ENCODE results near the gene OCRL.

OCRL gene

DNA sequence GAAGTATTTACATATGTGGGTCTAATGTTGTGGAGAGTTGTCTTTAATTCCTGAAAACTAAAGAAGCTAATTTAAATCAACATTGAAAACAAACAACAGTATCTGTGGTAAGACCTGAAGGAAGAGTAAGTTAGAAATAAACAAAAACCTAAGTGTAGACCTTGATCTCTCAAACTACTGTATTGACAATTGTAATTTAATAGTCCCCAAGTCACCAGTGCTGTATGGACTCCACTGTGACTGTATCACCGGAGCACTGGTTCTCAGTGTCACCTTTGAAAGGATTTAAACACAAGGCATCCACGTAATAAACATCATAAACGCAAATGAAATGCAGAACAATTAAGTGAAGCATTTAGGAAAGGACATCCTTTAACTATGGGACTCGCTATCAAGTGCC is 46.4 kb downstream of the OCRL start:
- H3K4me1 Mint-ChIP-seq, result no peaks in the 10 kb centered on the region
- DNase-seq (no peak), ATAC-seq (no peak)
- no peaks in the 10 kb centered on the region for H3K27me3 Mint-ChIP-seq
- H3K4me3 Mint-ChIP-seq, result no peak overlapping the region
- no peaks in the 10 kb centered on the region for H3K36me3 Mint-ChIP-seq (ENCODE audit: low read depth)
- H3K9me3 Mint-ChIP-seq, result no peaks in the 10 kb centered on the region
- no peak overlapping the region for H3K27ac Mint-ChIP-seq

DNA sequence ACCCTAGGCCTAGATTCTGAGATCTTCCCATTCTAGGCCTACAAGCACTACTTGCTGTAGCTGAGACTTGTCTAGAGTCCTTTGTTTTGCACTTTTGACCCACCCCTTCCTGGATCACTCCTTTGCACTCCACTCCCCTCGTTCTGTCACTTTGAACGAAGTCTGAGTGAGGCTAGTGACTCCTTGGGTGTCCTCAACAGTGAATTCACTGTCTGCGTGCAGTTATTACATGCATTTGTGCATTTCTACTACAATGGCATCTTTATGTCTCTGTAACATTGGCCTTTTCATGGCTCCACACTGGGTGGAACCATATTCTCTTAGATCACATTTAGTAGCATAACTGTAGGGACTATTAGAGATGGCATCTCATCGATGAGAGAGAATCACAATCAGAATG is 50.5 kb downstream of the OCRL start:
- Mint-ChIP-seq H3K4me1 (no peaks in the 10 kb centered on the region), H3K36me3 (ENCODE audit: low read depth) (no peaks in the 10 kb centered on the region), H3K27me3 (no peaks in the 10 kb centered on the region), H3K27ac (no peak overlapping the region), H3K9me3 (no peaks in the 10 kb centered on the region), H3K4me3 (no peak overlapping the region)
- no peak for DNase-seq
- no peak for ATAC-seq

DNA sequence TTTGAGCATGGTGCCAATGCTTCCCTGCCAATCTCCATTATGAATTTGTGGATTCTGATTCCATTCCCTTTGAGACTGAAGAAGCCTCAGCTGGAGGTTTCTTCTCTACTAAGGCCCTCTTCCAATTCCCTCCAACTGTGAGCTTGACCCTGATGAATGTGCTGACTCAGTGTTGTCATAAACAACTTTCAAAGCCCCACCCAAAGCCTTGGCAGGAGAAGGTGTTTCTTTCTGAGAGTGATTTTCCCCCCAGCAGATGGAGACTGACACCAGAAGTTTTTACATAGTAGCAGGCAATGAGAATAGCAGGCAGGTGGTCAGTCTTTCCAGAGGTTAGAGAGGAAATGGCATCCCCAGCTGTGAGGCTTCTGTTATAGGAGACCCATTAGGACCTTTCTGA is 53.1 kb downstream of the OCRL start:
- H3K4me1 Mint-ChIP-seq, result no peaks in the 10 kb centered on the region
- H3K9me3 Mint-ChIP-seq, result no peaks in the 10 kb centered on the region
- H3K27ac Mint-ChIP-seq, result no peak overlapping the region
- no peaks in the 10 kb centered on the region for H3K36me3 Mint-ChIP-seq (ENCODE audit: low read depth)
- no peak for ATAC-seq
- H3K4me3 Mint-ChIP-seq, result no peak overlapping the region
- H3K27me3 Mint-ChIP-seq, result no peaks in the 10 kb centered on the region
- DNase-seq, result no peak

DNA sequence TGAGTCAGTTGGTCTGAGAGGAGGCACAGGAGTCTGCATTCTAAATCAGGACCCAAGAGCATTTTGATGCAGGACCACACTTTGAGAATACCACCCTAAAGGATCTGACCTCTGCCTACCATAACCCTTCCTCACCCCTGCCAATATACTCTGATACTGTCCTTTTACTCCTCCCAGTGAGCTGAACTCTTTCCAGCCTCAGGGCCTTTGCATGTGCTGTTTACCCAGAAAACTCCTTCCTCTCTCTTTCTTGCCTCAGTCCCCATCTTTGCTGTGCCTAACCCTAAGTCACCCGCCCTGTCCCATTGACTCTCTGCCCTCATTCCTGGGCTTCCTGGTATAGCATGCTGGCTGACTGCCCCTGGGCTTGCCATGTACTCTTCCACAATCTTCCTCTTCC is 54.7 kb downstream of the OCRL start:
- Mint-ChIP-seq H3K36me3 (ENCODE audit: low read depth) (no peaks in the 10 kb centered on the region), H3K27ac (no peak overlapping the region), H3K27me3 (no peaks in the 10 kb centered on the region), H3K4me3 (no peak overlapping the region), H3K9me3 (no peaks in the 10 kb centered on the region), H3K4me1 (no peaks in the 10 kb centered on the region)
- DNase-seq (no peak), ATAC-seq (no peak)

DNA sequence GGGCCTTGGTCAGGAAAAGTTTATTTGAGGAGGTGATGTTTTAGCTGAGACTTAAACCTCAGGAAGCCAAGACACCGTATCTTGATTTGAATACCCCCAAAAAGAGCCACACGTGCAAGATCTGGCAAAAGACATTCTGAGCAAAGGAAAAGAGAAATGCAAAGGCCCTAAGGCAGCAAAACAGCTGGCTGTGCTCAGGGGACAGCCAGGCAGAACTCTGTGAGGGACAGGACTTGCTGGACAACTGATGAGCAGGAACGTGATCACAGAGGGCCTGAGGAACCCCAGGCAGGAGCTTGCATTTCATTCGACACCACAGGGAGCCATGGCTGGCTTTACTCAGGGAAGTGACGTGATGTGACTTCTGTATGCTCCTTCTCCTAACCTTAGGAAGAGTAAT is 56.0 kb downstream of the OCRL start:
- no peak for DNase-seq
- Mint-ChIP-seq H3K4me3 (no peak overlapping the region), H3K27ac (no peak overlapping the region), H3K4me1 (no peaks in the 10 kb centered on the region), H3K36me3 (ENCODE audit: low read depth) (no peaks in the 10 kb centered on the region), H3K9me3 (no peaks in the 10 kb centered on the region), H3K27me3 (no peaks in the 10 kb centered on the region)
- no peak for ATAC-seq

DNA sequence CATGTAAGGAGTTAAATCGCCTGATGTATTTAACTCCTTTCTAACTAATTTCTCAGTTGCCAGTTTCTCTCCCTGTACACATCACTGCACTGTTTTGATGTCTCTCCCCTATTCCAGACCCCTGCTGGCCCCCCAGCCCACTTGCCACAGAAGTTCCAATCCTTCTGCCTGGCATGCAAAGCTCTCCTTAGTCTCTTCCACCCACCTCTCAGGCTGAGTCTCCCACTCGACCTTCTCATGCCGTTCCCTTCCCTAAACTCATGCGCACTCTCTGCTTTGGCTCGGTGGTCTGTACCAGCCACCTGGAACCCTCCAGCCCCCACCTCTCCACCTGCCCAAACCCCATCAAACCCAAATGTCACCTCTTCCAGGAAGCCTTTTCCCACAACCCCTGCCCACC is 57.8 kb downstream of the OCRL start:
- no peaks in the 10 kb centered on the region for H3K9me3 Mint-ChIP-seq
- no peaks in the 10 kb centered on the region for H3K27me3 Mint-ChIP-seq
- no peak for DNase-seq
- H3K4me3 Mint-ChIP-seq, result no peak overlapping the region
- no peaks in the 10 kb centered on the region for H3K36me3 Mint-ChIP-seq (ENCODE audit: low read depth)
- no peak for ATAC-seq
- H3K4me1 Mint-ChIP-seq, result no peaks in the 10 kb centered on the region
- no peak overlapping the region for H3K27ac Mint-ChIP-seq

DNA sequence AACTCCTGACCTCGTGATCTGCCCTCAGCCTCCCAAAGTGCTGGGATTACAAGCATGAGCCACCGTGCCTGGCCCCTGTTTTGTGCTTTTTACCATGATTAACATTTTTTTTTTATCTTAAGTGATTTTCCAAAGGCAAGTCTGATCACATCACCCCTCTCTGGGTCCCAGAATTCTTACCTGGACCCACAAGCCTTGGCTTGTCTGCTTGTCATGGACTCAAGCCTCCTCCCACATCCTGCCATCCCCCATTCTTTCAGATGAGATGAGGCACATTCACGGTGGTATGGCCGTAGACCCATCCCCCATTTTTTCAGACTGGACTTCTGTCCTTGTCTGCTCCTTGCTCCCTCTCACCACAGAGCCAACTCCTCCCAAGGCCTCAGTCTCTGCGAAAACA is 59.4 kb downstream of the OCRL start:
- Mint-ChIP-seq H3K27me3 (no peaks in the 10 kb centered on the region), H3K4me1 (peaks cover 8% of the 10 kb centered on the region), H3K4me3 (no peak overlapping the region), H3K9me3 (no peaks in the 10 kb centered on the region), H3K27ac (no peak overlapping the region), H3K36me3 (ENCODE audit: low read depth) (no peaks in the 10 kb centered on the region)
- ATAC-seq (no peak), DNase-seq (no peak)

DNA sequence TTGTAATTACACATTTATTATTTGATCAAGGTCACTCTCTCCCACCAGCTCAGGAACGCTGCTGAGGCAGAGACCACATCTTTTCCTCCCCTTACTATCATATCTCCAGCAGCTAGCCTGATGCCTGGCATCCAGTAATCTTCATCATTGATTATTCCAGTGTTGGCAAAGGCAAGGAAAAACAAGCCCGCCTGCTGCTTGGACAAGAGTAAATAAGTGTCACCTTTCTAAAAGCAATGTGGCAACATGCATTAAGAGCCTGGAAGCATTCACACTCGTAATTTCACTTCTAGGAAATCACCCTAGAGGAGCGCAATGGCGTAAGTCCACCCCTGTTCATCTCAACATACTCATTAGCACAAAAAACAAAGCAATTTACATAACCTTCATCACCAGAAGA is 59.9 kb downstream of the OCRL start:
- Mint-ChIP-seq H3K27me3 (no peaks in the 10 kb centered on the region), H3K27ac (no peak overlapping the region), H3K36me3 (ENCODE audit: low read depth) (no peaks in the 10 kb centered on the region), H3K9me3 (no peaks in the 10 kb centered on the region), H3K4me3 (no peak overlapping the region), H3K4me1 (peaks cover 12% of the 10 kb centered on the region)
- DNase-seq (no peak), ATAC-seq (no peak)

DNA sequence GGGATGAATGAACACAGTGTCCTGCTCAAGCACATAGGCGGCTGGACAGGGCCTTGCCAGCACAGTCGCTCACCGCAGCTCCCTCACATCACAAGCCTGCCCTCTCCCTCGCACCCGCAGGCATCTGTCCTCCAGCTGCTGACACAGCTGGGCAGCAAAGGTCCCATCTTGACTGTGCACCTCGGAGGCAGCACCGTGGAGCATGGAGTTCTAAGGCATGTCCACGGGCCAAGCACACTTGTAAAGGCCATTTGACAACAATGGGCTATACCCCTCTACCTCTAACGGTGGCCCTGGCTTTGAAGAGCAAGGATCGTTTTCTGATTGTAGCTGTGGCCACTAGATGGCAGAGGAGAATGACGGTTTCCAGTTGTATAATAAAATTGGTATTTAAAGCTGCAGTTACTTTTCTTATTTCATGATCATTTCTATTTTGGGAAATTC is 60.9 kb downstream of the OCRL start:
- Mint-ChIP-seq H3K27ac (no peak overlapping the region), H3K27me3 (no peaks in the 10 kb centered on the region), H3K4me1 (peaks cover 15% of the 10 kb centered on the region), H3K9me3 (no peaks in the 10 kb centered on the region), H3K36me3 (ENCODE audit: low read depth) (no peaks in the 10 kb centered on the region), H3K4me3 (no peak overlapping the region)
- DNase-seq (no peak), ATAC-seq (no peak)

DNA sequence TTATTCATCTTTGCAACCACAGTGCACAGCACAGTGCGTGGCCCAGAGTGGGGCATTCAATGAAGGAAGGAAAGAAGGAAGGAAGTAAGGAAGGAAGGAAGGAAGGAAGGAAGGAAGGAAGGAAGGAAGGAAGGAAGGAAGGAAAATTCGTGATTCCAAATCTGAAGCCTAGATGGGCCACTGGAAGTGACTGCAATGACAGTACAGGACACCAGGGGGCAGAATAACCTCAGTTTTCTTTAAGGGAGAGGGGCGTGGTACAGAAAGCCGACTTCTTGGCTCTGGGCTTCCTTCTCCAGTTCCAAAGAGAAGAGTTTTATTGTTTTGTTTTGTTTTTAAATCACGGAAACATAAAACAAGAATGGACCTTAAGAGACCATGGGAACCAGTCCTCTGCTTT is 66.9 kb downstream of the OCRL start:
- no peaks in the 10 kb centered on the region for H3K36me3 Mint-ChIP-seq (ENCODE audit: low read depth)
- no peak overlapping the region for H3K4me3 Mint-ChIP-seq
- H3K27me3 Mint-ChIP-seq, result no peaks in the 10 kb centered on the region
- no peak overlapping the region for H3K27ac Mint-ChIP-seq
- peak; percentile 58 for DNase-seq
- H3K4me1 Mint-ChIP-seq, result peaks cover 19% of the 10 kb centered on the region
- H3K9me3 Mint-ChIP-seq, result no peaks in the 10 kb centered on the region
- no peak for ATAC-seq

DNA sequence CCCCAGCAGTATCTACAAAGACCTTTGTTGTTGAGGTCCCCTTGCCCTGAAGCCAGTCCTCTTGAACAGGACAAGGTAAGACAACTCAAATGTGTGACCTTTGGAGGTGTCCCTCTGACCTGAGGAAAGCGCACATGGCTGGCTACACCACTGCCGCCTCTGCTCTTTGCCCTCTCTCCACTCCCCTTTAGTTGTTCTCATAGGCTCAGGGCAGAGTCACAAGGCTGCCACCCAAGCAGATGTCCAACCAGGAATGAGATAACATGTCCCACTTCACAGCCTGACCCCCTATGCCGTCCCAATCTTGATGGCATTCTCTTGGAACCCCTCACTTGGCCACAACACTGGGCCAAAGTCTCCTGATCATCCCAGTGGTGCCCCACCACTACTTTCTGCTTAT is 68.4 kb downstream of the OCRL start:
- Mint-ChIP-seq H3K27me3 (no peaks in the 10 kb centered on the region), H3K4me1 (peaks cover 19% of the 10 kb centered on the region), H3K4me3 (no peak overlapping the region), H3K9me3 (no peaks in the 10 kb centered on the region), H3K27ac (no peak overlapping the region), H3K36me3 (ENCODE audit: low read depth) (no peaks in the 10 kb centered on the region)
- no peak for ATAC-seq
- DNase-seq, result no peak

DNA sequence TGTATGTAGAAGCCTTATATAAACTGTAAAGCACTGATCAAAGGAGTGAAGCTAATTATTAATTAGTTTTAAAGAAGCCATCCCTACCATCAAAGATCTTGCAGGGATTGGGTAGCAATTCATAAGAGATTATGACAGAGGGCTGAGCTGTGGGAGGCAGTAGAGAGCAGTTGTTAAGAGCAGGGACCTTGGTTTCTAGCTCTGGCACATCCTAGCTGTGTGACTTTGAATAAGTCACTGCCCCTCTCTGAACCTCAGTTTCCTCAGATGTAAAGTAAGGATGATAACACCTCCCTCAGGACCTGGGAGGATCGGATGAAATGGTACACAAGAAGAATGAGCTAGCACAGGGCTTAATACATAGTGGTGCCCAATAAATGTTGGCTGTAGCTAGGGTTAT is 69.3 kb downstream of the OCRL start:
- Mint-ChIP-seq H3K4me3 (no peak overlapping the region), H3K4me1 (peaks cover 12% of the 10 kb centered on the region), H3K27ac (no peak overlapping the region), H3K9me3 (no peaks in the 10 kb centered on the region), H3K27me3 (no peaks in the 10 kb centered on the region), H3K36me3 (ENCODE audit: low read depth) (no peaks in the 10 kb centered on the region)
- no peak for DNase-seq
- no peak for ATAC-seq

DNA sequence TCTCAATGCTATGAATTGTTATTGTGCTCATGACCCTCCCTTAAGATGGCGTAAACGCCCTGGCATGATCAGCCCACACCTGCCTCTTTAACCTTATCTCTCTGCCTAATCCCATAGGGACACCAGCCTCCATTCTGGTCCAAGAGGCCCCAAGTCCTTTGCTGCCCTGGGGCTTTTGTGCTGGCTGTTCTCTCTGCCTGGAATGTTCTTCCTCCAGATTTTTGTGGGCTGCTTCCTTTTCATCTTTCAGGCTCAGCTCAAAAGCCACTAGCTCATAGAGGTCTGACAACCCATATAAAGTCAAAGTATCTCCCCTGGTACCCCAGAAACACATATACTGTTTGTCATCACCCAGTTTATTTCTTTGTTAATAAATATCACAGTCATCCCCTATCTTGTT is 72.3 kb downstream of the OCRL start:
- DNase-seq (no peak), ATAC-seq (no peak)
- no peak overlapping the region for H3K27ac Mint-ChIP-seq
- H3K27me3 Mint-ChIP-seq, result no peaks in the 10 kb centered on the region
- no peak overlapping the region for H3K4me3 Mint-ChIP-seq
- H3K9me3 Mint-ChIP-seq, result no peaks in the 10 kb centered on the region
- H3K4me1 Mint-ChIP-seq, result no peaks in the 10 kb centered on the region
- no peaks in the 10 kb centered on the region for H3K36me3 Mint-ChIP-seq (ENCODE audit: low read depth)

DNA sequence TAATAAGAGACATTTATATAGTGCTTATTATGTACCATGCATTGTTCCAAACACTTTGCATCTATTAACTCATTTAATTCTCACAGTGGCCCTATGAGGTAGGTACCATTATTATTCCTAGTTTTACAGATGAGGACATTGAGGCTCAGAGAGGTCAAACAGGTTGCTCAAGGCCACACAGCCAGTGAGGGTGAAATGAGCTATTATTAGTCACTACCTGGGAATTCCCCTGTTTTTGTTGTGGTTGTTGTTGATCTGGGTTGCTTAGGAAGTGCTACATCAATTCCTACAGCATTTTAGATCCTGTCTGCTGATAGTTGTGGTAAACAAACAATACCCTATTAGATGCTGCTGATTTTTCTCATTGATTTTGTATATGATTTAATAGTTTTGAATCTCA is 73.5 kb downstream of the OCRL start:
- no peak overlapping the region for H3K4me3 Mint-ChIP-seq
- no peaks in the 10 kb centered on the region for H3K36me3 Mint-ChIP-seq (ENCODE audit: low read depth)
- H3K4me1 Mint-ChIP-seq, result no peaks in the 10 kb centered on the region
- no peaks in the 10 kb centered on the region for H3K27me3 Mint-ChIP-seq
- no peak overlapping the region for H3K27ac Mint-ChIP-seq
- no peaks in the 10 kb centered on the region for H3K9me3 Mint-ChIP-seq
- ATAC-seq (no peak), DNase-seq (no peak)

DNA sequence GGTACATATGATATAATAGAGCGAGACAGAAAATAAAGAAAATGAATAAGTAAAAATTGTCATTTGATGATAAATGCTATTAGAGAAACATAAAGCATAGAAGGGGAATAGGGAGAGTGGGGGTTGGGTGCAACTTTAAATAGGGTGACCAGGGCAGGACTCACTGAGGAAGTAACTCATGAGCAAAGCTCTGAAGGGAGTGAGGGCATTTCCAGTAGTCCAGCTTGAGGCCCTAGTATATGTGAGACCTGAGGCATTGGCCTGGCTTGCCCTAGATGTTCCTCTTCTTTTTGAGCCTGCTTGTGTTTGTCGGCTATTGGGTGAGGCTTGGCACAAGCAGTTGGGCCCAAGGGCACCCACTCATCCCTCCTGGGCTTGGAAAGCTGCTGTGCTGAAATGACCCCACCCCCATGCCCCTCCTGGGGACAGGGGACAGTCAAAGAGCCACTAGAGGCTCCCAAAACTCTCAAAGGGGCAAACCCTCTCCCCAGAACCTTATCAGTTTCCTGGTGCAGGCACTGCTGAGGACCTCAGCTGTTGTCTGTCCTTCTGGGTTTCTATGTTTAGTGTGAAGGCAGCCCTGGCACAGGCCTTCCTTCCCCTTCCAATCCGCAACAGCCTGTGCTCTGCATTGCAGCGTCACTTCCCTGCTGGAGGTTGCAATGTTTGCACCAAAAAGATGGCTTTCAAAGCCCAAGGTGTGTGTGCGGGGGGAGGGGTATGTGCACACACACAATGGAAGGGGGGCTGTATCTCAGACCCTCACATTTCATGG is 74.6 kb downstream of the OCRL start:
- Mint-ChIP-seq H3K27me3 (no peaks in the 10 kb centered on the region), H3K4me1 (no peaks in the 10 kb centered on the region), H3K36me3 (ENCODE audit: low read depth) (no peaks in the 10 kb centered on the region), H3K4me3 (no peak overlapping the region), H3K9me3 (no peaks in the 10 kb centered on the region), H3K27ac (no peak overlapping the region)
- no peak for DNase-seq
- ATAC-seq, result no peak

DNA sequence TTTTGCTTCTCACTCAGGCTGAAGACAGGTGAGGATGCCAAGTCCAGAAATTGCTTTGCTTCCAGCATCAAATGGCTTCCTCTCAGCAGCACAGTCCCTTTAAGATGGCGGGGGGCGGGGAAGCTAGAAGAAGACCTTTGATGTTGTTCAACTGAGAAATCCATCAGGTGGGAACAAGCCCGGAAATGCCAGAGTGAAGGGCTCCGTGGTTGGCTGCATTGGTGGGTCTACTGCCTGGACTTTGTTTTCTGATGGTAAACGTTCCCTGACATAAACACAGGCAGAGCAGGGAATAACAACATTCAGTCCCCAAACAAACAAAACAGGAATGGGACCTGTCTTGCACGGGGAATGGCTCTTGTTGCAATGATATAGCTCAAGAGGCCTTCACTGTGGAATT is 77.4 kb downstream of the OCRL start:
- Mint-ChIP-seq H3K4me1 (no peaks in the 10 kb centered on the region), H3K4me3 (no peak overlapping the region), H3K36me3 (ENCODE audit: low read depth) (no peaks in the 10 kb centered on the region), H3K27ac (no peak overlapping the region), H3K9me3 (no peaks in the 10 kb centered on the region), H3K27me3 (no peaks in the 10 kb centered on the region)
- ATAC-seq (no peak), DNase-seq (no peak)
